ENCODE measurements around the gene BMPR1B.

Gene BMPR1B

GRCh38 chr4:94813221-94813620 lies 55.5 kb downstream of the BMPR1B start:
- Histone ChIP-seq H3K4me2 (ENCODE audit: low read length) (no peak overlapping the region), H3F3A (ENCODE audit: control insufficient read depth, insufficient read depth) (no peaks in the 10 kb centered on the region), H3K79me2 (ENCODE audit: control insufficient read depth, low read length) (no peaks in the 10 kb centered on the region), H3K36me3 (ENCODE audit: control insufficient read depth, low read length) (no peaks in the 10 kb centered on the region), H3K4me1 (ENCODE audit: control insufficient read depth, low read length) (no peaks in the 10 kb centered on the region), H4K20me1 (ENCODE audit: control insufficient read depth, insufficient read depth, low read depth, low read length) (no peaks in the 10 kb centered on the region), H3K27me3 (ENCODE audit: control insufficient read depth, low read length) (no peaks in the 10 kb centered on the region), H3K9me3 (ENCODE audit: control insufficient read depth, insufficient read depth, low read length) (no peaks in the 10 kb centered on the region), H3K27ac (ENCODE audit: low read depth, low read length) (no peak overlapping the region), H3K4me3 (ENCODE audit: low read length) (no peak overlapping the region), H3K9me2 (replicated peaks; ENCODE audit: control insufficient read depth, low read length) (no peaks in the 10 kb centered on the region)
- TF ChIP-seq CTCF (IDR thresholded peaks at IDR 0.05; ENCODE audit: low read depth, low read length, poor library complexity, severe bottlenecking), result no peak
- TF ChIP-seq EZH2phosphoT487 (IDR thresholded peaks at IDR 0.05; ENCODE audit: borderline replicate concordance, low read length), result no peak

GRCh38 chr4:94814237-94814636 lies 56.5 kb downstream of the BMPR1B start:
- Histone ChIP-seq H3K27ac (ENCODE audit: low read depth, low read length) (no peak overlapping the region), H3K9me2 (replicated peaks; ENCODE audit: control insufficient read depth, low read length) (no peaks in the 10 kb centered on the region), H3K4me3 (ENCODE audit: low read length) (no peak overlapping the region), H4K20me1 (ENCODE audit: control insufficient read depth, insufficient read depth, low read depth, low read length) (no peaks in the 10 kb centered on the region), H3F3A (ENCODE audit: control insufficient read depth, insufficient read depth) (no peaks in the 10 kb centered on the region), H3K4me1 (ENCODE audit: control insufficient read depth, low read length) (no peaks in the 10 kb centered on the region), H3K9me3 (ENCODE audit: control insufficient read depth, insufficient read depth, low read length) (no peaks in the 10 kb centered on the region), H3K79me2 (ENCODE audit: control insufficient read depth, low read length) (no peaks in the 10 kb centered on the region), H3K36me3 (ENCODE audit: control insufficient read depth, low read length) (no peaks in the 10 kb centered on the region), H3K4me2 (ENCODE audit: low read length) (no peak overlapping the region), H3K27me3 (ENCODE audit: control insufficient read depth, low read length) (no peaks in the 10 kb centered on the region)
- TF ChIP-seq EZH2phosphoT487 (IDR thresholded peaks at IDR 0.05; ENCODE audit: borderline replicate concordance, low read length) (no peak), CTCF (IDR thresholded peaks at IDR 0.05; ENCODE audit: low read depth, low read length, poor library complexity, severe bottlenecking) (no peak)

GRCh38 chr4:94819371-94820168 lies 61.8 kb downstream of the BMPR1B start:
- no peaks in the 10 kb centered on the region for H3K4me1 ChIP-seq (ENCODE audit: control insufficient read depth, low read length)
- no peaks in the 10 kb centered on the region for H4K20me1 ChIP-seq (ENCODE audit: control insufficient read depth, insufficient read depth, low read depth, low read length)
- no peaks in the 10 kb centered on the region for H3K9me2 ChIP-seq (replicated peaks; ENCODE audit: control insufficient read depth, low read length)
- no peak overlapping the region for H3K27ac ChIP-seq (ENCODE audit: low read depth, low read length)
- no peak overlapping the region for H3K4me2 ChIP-seq (ENCODE audit: low read length)
- no peaks in the 10 kb centered on the region for H3K36me3 ChIP-seq (ENCODE audit: control insufficient read depth, low read length)
- H3F3A ChIP-seq (ENCODE audit: control insufficient read depth, insufficient read depth), result no peaks in the 10 kb centered on the region
- no peak overlapping the region for H3K4me3 ChIP-seq (ENCODE audit: low read length)
- H3K9me3 ChIP-seq (ENCODE audit: control insufficient read depth, insufficient read depth, low read length), result no peaks in the 10 kb centered on the region
- H3K27me3 ChIP-seq (ENCODE audit: control insufficient read depth, low read length), result no peaks in the 10 kb centered on the region
- TF ChIP-seq EZH2phosphoT487 (IDR thresholded peaks at IDR 0.05; ENCODE audit: borderline replicate concordance, low read length), result no peak
- no peak for TF ChIP-seq CTCF (IDR thresholded peaks at IDR 0.05; ENCODE audit: low read depth, low read length, poor library complexity, severe bottlenecking)
- H3K79me2 ChIP-seq (ENCODE audit: control insufficient read depth, low read length), result no peaks in the 10 kb centered on the region

Data from DOHH2 (cell line).